Retina (tissue), 1 donor: ENCODE results near the gene ARMC9.
"Not testable (repeated sequence)": the region's sequence is repeated elsewhere in the genome, so short reads cannot be mapped to it uniquely, and the experiment has no call there.

Source experiments
- DNase-seq: peaks from one replicate; pipeline ENCODE4 v3.0.0-alpha.2; 2016

ARMC9 gene

GRCh38 chr2:231182513-231182899, 15.9 kb upstream of the ARMC9 start:
- DNase-seq: no peak

- DNase-seq: no peak
Observed at GRCh38 chr2:231183851-231184250, 14.6 kb upstream of the ARMC9 start.

GRCh38 chr2:231184319-231184718, 14.1 kb upstream of the ARMC9 start:
- no peak for DNase-seq

- no peak for DNase-seq
Observed at GRCh38 chr2:231185050-231185725, 13.2 kb upstream of the ARMC9 start.

- no peak for DNase-seq
Observed at GRCh38 chr2:231185886-231186285, 12.5 kb upstream of the ARMC9 start.

- DNase-seq: no peak
Observed at GRCh38 chr2:231186325-231186724, 12.1 kb upstream of the ARMC9 start.

- no peak for DNase-seq
Observed at GRCh38 chr2:231187736-231188505, 10.5 kb upstream of the ARMC9 start.

GRCh38 chr2:231188506-231189170, 9.8 kb upstream of the ARMC9 start:
- no peak for DNase-seq

- no peak for DNase-seq
Observed at GRCh38 chr2:231189171-231189530, 9.3 kb upstream of the ARMC9 start.

- peak; percentile 44 for DNase-seq
Observed at GRCh38 chr2:231189571-231190495, 8.6 kb upstream of the ARMC9 start.

- peak; percentile 72 for DNase-seq
Observed at GRCh38 chr2:231190531-231191197, 7.8 kb upstream of the ARMC9 start.

GRCh38 chr2:231191896-231192872, 6.2 kb upstream of the ARMC9 start:
- peak; percentile 27 for DNase-seq

GRCh38 chr2:231193216-231193615, 5.2 kb upstream of the ARMC9 start:
- no peak for DNase-seq

GRCh38 chr2:231196592-231196991, 1.8 kb upstream of the ARMC9 start:
- no peak for DNase-seq

- not testable (repeated sequence) for DNase-seq
Observed at GRCh38 chr2:231197196-231197595, 1.2 kb upstream of the ARMC9 start.

- DNase-seq: no peak
Observed at GRCh38 chr2:231197706-231198290, 633 bp upstream of the ARMC9 start.

- no peak for DNase-seq
Observed at GRCh38 chr2:231199219-231199618, 788 bp downstream of the ARMC9 start.

GRCh38 chr2:231200805-231201474, 2.5 kb downstream of the ARMC9 start:
- DNase-seq: no peak

- DNase-seq: no peak
Observed at GRCh38 chr2:231201475-231201814, 3.0 kb downstream of the ARMC9 start.

GRCh38 chr2:231203087-231203486, 4.7 kb downstream of the ARMC9 start:
- DNase-seq: no peak
